ENCODE measurements around the gene RING1.

GRCh38 chr6:33211666-33212422 lies 3.5 kb downstream of the RING1 start:
- TF ChIP-seq TAF1 (IDR thresholded peaks at IDR 0.05; ENCODE audit: borderline replicate concordance, insufficient read depth, low read length) (no peak), REST (IDR thresholded peaks at IDR 0.05; ENCODE audit: insufficient read depth in 1 of 2, low read depth in 2 of 2, low read length in 2 of 2) (no peak), POLR2AphosphoS5 (IDR thresholded peaks at IDR 0.05; ENCODE audit: low read depth, low read length) (no peak), SIN3A (IDR thresholded peaks at IDR 0.05; ENCODE audit: borderline replicate concordance, insufficient read depth, low read length) (no peak), FOXP2 (optimal IDR thresholded peaks at IDR 0.05; ENCODE audit: borderline replicate concordance, extremely low read depth, extremely low read length, insufficient read depth) (no peak)

All from PFSK-1 (cell line).